NCI-H1930 (cell line): ENCODE measurements around the gene TRIM63.

ENCODE experiments used
- DNase-seq, 2 experiments: peaks; one replicate each; lab custom pipeline; 2025; lab: John Stamatoyannopoulos, UW

TRIM63 gene

GRCh38 chr1:26016953-26017545, 50.4 kb downstream of the TRIM63 start:
- no peak for DNase-seq

GRCh38 chr1:26016258-26016952, 51.0 kb downstream of the TRIM63 start:
- no peak for DNase-seq

DNA sequence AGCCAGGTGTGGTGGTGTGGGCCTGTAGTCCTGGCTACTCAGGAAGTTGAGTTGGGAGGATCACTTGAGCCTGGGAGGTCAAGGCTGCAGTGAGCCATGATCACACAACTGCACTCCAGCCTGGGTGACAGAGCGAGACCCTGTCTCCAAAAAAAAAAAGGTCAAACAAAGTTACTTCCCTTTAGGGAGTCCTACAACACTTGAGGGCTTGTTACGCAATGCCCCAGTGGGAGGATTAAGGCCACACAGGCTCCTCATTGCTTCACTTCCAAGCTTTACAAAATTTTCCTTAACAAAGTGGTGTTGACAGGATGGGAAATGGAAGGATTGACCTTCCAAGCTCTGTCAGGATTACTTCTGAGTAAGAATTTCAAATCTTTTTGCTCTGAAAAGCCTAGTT, 52.1 kb downstream of the TRIM63 start:
- no peak for DNase-seq

- no peak for DNase-seq
These were observed 53.3 kb downstream of the TRIM63 start for GRCh38 chr1:26014179-26014578.

DNA sequence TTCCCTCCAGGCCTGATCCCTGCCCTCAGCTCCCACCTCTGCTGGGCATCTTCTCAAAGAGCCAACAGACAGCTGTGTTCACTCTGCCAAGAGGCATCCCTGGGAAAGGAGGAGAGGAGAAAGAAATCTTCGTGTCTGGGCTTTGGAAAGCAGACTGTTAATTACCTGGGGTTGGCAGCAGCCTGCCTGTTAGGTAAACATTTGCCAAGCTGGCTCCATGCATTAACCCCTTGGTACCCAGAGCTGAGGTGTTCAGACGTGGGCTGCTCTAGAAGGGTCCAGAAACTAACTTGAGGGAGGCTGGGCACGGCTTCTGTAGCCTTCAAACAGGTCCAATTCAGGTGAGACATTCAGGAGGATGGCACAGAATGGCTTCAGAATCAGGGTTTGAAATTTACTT, 54.6 kb downstream of the TRIM63 start:
- no peak for DNase-seq

DNA sequence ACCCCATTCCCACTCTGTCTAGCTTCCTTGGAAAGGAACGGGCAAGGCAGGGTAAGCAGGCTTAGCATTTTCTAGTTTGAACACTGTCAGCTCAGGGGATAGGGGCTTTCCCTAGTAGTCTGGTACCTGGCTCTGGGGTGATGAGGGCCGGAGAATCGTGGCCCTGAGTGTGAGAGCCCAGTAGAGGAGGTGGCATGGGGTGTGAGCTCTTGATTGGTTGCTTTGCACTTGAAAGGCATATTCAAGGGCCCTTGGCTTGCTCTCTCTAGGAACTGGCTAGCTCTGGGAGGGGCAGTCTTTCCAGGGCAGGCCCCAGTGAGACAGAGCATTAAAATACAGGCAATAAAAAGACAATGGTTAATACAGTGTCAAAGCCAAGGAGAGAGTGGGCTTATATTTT, 56.6 kb downstream of the TRIM63 start:
- DNase-seq: no peak

GRCh38 chr1:26009796-26010447, 57.5 kb downstream of the TRIM63 start:
- no peak for DNase-seq

GRCh38 chr1:26006710-26007109, 60.7 kb downstream of the TRIM63 start:
- no peak for DNase-seq

DNA sequence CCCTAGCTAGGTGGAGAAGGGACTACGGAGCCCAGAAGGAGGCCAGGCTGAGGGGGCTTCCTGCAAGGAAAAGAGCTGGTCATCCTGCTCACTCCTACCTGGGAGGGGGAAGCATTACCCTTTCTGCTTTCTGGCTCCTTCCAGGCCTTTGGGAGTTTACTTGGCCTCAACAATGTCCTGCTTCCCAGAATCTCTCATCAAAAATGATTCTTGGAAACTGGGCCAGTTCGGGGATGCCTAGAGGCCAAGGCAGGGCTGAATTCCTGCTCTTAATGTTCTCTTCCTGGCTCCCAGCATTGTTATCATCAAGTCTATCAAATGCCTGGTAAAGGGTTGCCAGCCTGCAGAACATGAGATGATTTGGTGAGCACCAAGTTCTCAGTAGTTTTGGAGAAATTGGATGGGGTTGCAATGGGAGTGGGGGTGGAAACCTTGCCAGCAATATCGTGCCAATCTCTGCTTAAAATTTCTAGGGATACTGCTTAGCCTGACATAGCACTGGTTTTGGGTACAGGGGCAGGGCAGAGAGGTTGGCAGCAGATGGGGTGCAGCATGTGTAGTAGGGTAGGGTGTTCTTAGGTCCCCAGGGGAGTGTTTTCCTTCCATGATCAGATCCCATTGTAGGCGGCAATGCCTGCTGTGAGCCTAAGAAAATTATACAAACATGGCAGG, 61.9 kb downstream of the TRIM63 start:
- no peak for DNase-seq

GRCh38 chr1:26003756-26004155, 63.7 kb downstream of the TRIM63 start:
- DNase-seq: no peak

GRCh38 chr1:26003262-26003661, 64.2 kb downstream of the TRIM63 start:
- DNase-seq: no peak
